K562 (cell line): ENCODE data around the gene SEMA3A. TPM values are rescaled to one million over a fixed set of nuclear protein-coding genes. Genes with fewer than 3 reads are reported as not detected.

Source experiments
- ATAC-seq: fragments of 200-7000 bp; cut with Tn5 transposase; 3 replicates; pipeline ENCODE4 v1.9.1; 2020; ENCODE audit warnings: moderate library complexity
- BruUV-seq: library from RNA; stranded (reverse); fragments of 400-500 nt; replicated peaks from 2 replicates; lab custom pipeline; 2021; lab: Mats Ljungman, UMichigan
- CTCF ChIA-PET: fragments of 300-600 bp; formaldehyde crosslinking; extraction: SDS; loops from one replicate; lab custom pipeline; 2021; ENCODE audit warnings: low intra/inter-chr PET ratio; lab: Yijun Ruan, JAX
- POLR2A ChIA-PET: fragments of 300-600, 350-650 bp; sonication (Branson Sonifier 250); formaldehyde crosslinking; extraction: SDS; loops from one replicate; lab custom pipeline; 2021; ENCODE audit warnings: antibody characterized with exemption, inconsistent platforms; lab: Yijun Ruan, JAX
- DNase-seq, 4 experiments: peaks; one replicate each; pipeline versions ENCODE4 v3.0.0 to v3.0.0-alpha.2; 2011 to 2018; ENCODE audit warnings: low spot score in 3 of 4, mixed read lengths in 3 of 4; ENCODE audit errors: extremely low read depth in 1 of 4
- FAIRE-seq: peaks from 2 replicates; lab custom pipeline; 2011; peaks lifted over from hg19 to GRCh38; lab: Jason Lieb, UNC
- H2AFZ ChIP-seq: 2 replicates; pipeline ENCODE4 v1.6.0; 2011; ENCODE audit warnings: low read depth, low read length, control low read depth, inconsistent platforms
- H3K27ac ChIP-seq: fragments of 200-600 bp; 3 replicates; pipeline ENCODE4 v1.8.0; 2011; ENCODE audit warnings: low read depth, mild to moderate bottlenecking, control low read depth, inconsistent platforms, low read length, moderate library complexity, mixed read lengths; ENCODE audit errors: extremely low read depth
- H3K27me3 ChIP-seq, 2 experiments: fragments of 300-600 bp in 1 of 2; 2 replicates in 1 of 2; 3 replicates in 1 of 2; pipeline versions ENCODE4 v1.6.0 to v1.8.0; 2011; ENCODE audit warnings: inconsistent platforms in 2 of 2, low read length in 2 of 2, mild to moderate bottlenecking in 1 of 2, mixed read lengths in 1 of 2, moderate library complexity in 1 of 2; ENCODE audit not compliant: control insufficient read depth in 2 of 2, insufficient read depth in 2 of 2
- H3K36me3 ChIP-seq: fragments of 300-600 bp; 3 replicates; pipeline ENCODE4 v1.8.0; 2011; ENCODE audit warnings: mild to moderate bottlenecking, low read length, inconsistent platforms; ENCODE audit not compliant: control insufficient read depth, insufficient read depth
- H3K4me1 ChIP-seq, 2 experiments: fragments of 200-600 bp in 1 of 2; replicated peaks in 1 of 2; 2 replicates in 1 of 2; 3 replicates in 1 of 2; pipeline versions ENCODE4 v1.5.1 to v1.8.0; 2011; ENCODE audit warnings: inconsistent platforms in 2 of 2, low read length in 2 of 2, mild to moderate bottlenecking in 1 of 2, mixed read lengths in 1 of 2, moderate library complexity in 1 of 2; ENCODE audit not compliant: control insufficient read depth in 2 of 2, insufficient read depth in 2 of 2
- H3K4me2 ChIP-seq: 2 replicates; pipeline ENCODE4 v1.6.1; 2011; ENCODE audit warnings: low read length, control low read depth, inconsistent platforms, mixed read lengths; ENCODE audit not compliant: insufficient read depth
- H3K4me3 ChIP-seq: fragments of 200-600 bp; sonication (generic), shearing (Covaris generic); 2 replicates; pipeline ENCODE4 v1.5.1; 2016; ENCODE audit warnings: control low read depth, inconsistent platforms
- H3K79me2 ChIP-seq: fragments of 200-600 bp; 3 replicates; pipeline ENCODE4 v1.8.0; 2011; ENCODE audit warnings: low read length, inconsistent platforms; ENCODE audit not compliant: control insufficient read depth, insufficient read depth
- H3K9ac ChIP-seq, 2 experiments: 2 replicates each; pipeline versions ENCODE4 v1.6.0 to v1.6.1; 2011; ENCODE audit warnings: low read depth in 2 of 2, low read length in 2 of 2, control low read depth in 1 of 2, inconsistent platforms in 1 of 2, mild to moderate bottlenecking in 1 of 2, mixed read lengths in 1 of 2; ENCODE audit not compliant: insufficient read depth in 1 of 2
- H3K9me1 ChIP-seq: one replicate; pipeline ENCODE4 v1.6.0; 2011; ENCODE audit warnings: inconsistent platforms, mild to moderate bottlenecking, low read length, moderate library complexity; ENCODE audit not compliant: control insufficient read depth, insufficient read depth
- H3K9me3 ChIP-seq: replicated peaks from 2 replicates; pipeline ENCODE4 v1.5.1; 2011; ENCODE audit warnings: low read depth, low read length, inconsistent platforms; ENCODE audit not compliant: control insufficient read depth, insufficient read depth
- H4K20me1 ChIP-seq: replicated peaks from 2 replicates; pipeline ENCODE4 v1.6.1; 2011; ENCODE audit warnings: low read length, inconsistent platforms, mixed read lengths; ENCODE audit not compliant: control insufficient read depth, insufficient read depth
- BRD4 ChIP-seq: fragments of 200-600 bp; sonication (generic); IDR thresholded peaks from 2 replicates; pipeline ENCODE4 v1.6.1; 2017; ENCODE audit warnings: inconsistent platforms
- CBFA2T2 ChIP-seq: fragments of 450-650 bp; conservative IDR thresholded peaks from 2 replicates; pipeline ENCODE4 v1.6.1; 2017; ENCODE audit warnings: mild to moderate bottlenecking
- CHD4 ChIP-seq: fragments of 200-600 bp; sonication (generic); IDR thresholded peaks from 3 replicates; pipeline ENCODE4 v1.6.1; 2012; ENCODE audit warnings: low read depth, mild to moderate bottlenecking, mixed read lengths, low read length, inconsistent platforms; ENCODE audit not compliant: insufficient read depth, insufficient replicate concordance, poor library complexity, severe bottlenecking
- CTCF ChIP-seq, 3 experiments: IDR thresholded peaks in 2 of 3; conservative IDR thresholded peaks in 1 of 3; 2 replicates each; pipeline ENCODE4 v1.5.1; 2011 to 2012; ENCODE audit warnings: low read length in 3 of 3, mild to moderate bottlenecking in 3 of 3, control low read depth in 2 of 3, improper control_type of control experiment in 1 of 3, inconsistent platforms in 1 of 3, low read depth in 1 of 3, mixed read lengths in 1 of 3, moderate library complexity in 1 of 3; ENCODE audit not compliant: insufficient read depth in 2 of 3
- FOXK1 ChIP-seq: sonication (generic); formaldehyde crosslinking; IDR thresholded peaks from 2 replicates; pipeline ENCODE4 v1.8.0; 2022; ENCODE audit warnings: missing genetic modification reagents, mild to moderate bottlenecking, borderline replicate concordance
- ILF3 ChIP-seq: fragments of 450-650 bp; IDR thresholded peaks from 2 replicates; pipeline ENCODE4 v1.6.1; 2018; ENCODE audit warnings: antibody characterized with exemption, mild to moderate bottlenecking, moderate library complexity, borderline replicate concordance
- MTF1 ChIP-seq: fragments of 250-450 bp; sonication (Bioruptor Pico); IDR thresholded peaks from 2 replicates; pipeline ENCODE4 v1.9.0; 2021; ENCODE audit warnings: moderate library complexity, mild to moderate bottlenecking, inconsistent platforms, borderline replicate concordance
- SAP30 ChIP-seq: fragments of 200-600 bp; sonication (generic); IDR thresholded peaks from 2 replicates; pipeline ENCODE4 v1.6.1; 2012; ENCODE audit warnings: borderline replicate concordance, low read depth, mild to moderate bottlenecking, moderate library complexity, low read length, control low read depth, inconsistent platforms; ENCODE audit not compliant: insufficient read depth, poor library complexity, severe bottlenecking
- SRF ChIP-seq, 2 experiments: fragments of 250-450, 450-650 bp in 1 of 2; sonication (Bioruptor Pico) in 1 of 2; sonication (generic) in 1 of 2; formaldehyde crosslinking; IDR thresholded peaks; 2 replicates each; pipeline versions ENCODE4 v1.5.0 to v1.5.1; 2020 to 2022; ENCODE audit warnings: mild to moderate bottlenecking in 1 of 2, missing genetic modification reagents in 1 of 2
- ZBTB17 ChIP-seq: fragments of 450-650 bp; formaldehyde crosslinking; IDR thresholded peaks from 2 replicates; pipeline ENCODE4 v1.4.0; 2020; ENCODE audit warnings: mild to moderate bottlenecking
- ZNF134 ChIP-seq: fragments of 250-450 bp; sonication (Bioruptor Pico); conservative IDR thresholded peaks from 2 replicates; pipeline ENCODE4 v1.4.0; 2020
- ZNF140 ChIP-seq: fragments of 250-450 bp; sonication (Bioruptor Pico); IDR thresholded peaks from 2 replicates; pipeline ENCODE4 v1.8.0; 2021; ENCODE audit warnings: moderate library complexity, mild to moderate bottlenecking, inconsistent platforms
- ZNF79 ChIP-seq: fragments of 250-450 bp; sonication (Bioruptor Pico); IDR thresholded peaks from 2 replicates; pipeline ENCODE4 v1.4.0; 2020; ENCODE audit warnings: low read depth, mild to moderate bottlenecking, moderate library complexity
- ZSCAN32 ChIP-seq: fragments of 450-650 bp; formaldehyde crosslinking; IDR thresholded peaks from 2 replicates; pipeline ENCODE4 v1.4.0; 2020; ENCODE audit warnings: mild to moderate bottlenecking, moderate library complexity
- in situ Hi-C: fragments of 300-500 bp; cut with MboI; formaldehyde crosslinking; loops from 4 replicates; pipeline ENCODE4 v1.15.0; 2018; ENCODE audit warnings: inconsistent platforms, mixed read lengths
- intact Hi-C: fragments of 100-400 bp; cut with micrococcal nuclease; formaldehyde crosslinking; loops from 2 replicates; pipeline ENCODE4 v1.14.2; 2022
- polyA plus RNA-seq, 8 experiments: library from polyadenylated mRNA; depleted of rRNA in 4 of 8; stranded (reverse) in 5 of 8; unstranded in 3 of 8; fragments of >200 nt; fragmentation: Nextera tagmentation in 2 of 8; fragmentation: Illumina TruSeq in 1 of 8; extraction: Ambion mirVana in 2 of 8; extraction: Trizol in 1 of 8; gene quantifications; 2 replicates each; pipeline versions ENCODE4 v1.2.1 to v1.2.3, GENCODE V29; 2011 to 2014; ENCODE audit warnings: inconsistent platforms in 1 of 8, missing spikeins in 1 of 8
- total RNA-seq, 7 experiments: library from RNA; depleted of rRNA in 6 of 7; stranded (reverse); fragments of >200 nt in 6 of 7; fragmentation: Illumina TruSeq in 2 of 7; extraction: Trizol in 2 of 7; gene quantifications; 2 replicates each; pipeline versions ENCODE4 v1.2.1 to v1.2.3, GENCODE V29; 2011 to 2021; ENCODE audit warnings: low replicate concordance in 1 of 7
- TF ChIP-seq, protein P1 (sequence below), 2 experiments: IDR thresholded peaks; 2 replicates each; pipeline ENCODE4 v1.6.1; 2012; ENCODE audit warnings: improper control_type of control experiment in 2 of 2, low read depth in 2 of 2, low read length in 2 of 2, borderline replicate concordance in 1 of 2

The SEMA3A gene
- total and polyA plus RNA-seq, 9 of the 15 experiments (the other 6 are each of a cell fraction or from before 2014, with no cell fraction given), result 0.36 to 3.0 (median 1.1) TPM

DNA sequence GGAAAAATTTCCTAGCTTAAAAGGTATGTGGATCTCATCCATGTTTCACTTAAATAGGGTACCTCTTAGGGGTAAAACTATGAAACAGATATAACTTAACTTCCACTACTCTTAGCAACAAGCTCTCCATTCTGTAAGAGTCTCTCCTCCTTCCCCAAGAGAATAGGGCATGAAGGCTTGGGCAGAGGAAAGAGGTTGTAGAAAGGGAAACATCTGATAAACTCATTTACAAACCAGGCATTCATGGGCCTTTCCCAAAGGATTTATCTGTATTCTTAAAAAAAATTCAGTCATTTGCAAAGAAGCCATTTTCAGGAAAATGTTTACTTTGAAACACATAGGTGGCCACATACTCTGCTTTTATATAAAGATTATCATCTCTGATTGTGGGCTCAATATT is 82.7 kb downstream of the SEMA3A start:
- H3K36me3 ChIP-seq, result no peaks in the 10 kb centered on the region
- in situ Hi-C loops, result no loop called here
- no peak overlapping the region for H3K27ac ChIP-seq
- TF ChIP-seq CTCF (IDR thresholded peaks at IDR 0.05 in 2 of 3, conservative IDR thresholded peaks at IDR 0.05 in 1 of 3; ENCODE audit: insufficient read depth in 2 of 3, low read depth in 1 of 3, low read length in 3 of 3) (no peak), MTF1 (no peak), BRD4 (no peak), ZSCAN32 (CRISPR knock-in tag) (no peak), SRF (CRISPR knock-in tag; IDR thresholded peaks at IDR 0.05) (no peak), FOXK1 (CRISPR knock-in tag) (no peak), SAP30 (no peak), ZNF79 (CRISPR knock-in tag) (no peak), ZNF140 (no peak), ZNF134 (CRISPR knock-in tag) (no peak), ZBTB17 (CRISPR knock-in tag) (no peak), ILF3 (no peak), CBFA2T2 (no peak), CHD4 (no peak)
- TF ChIP-seq, protein P1, sequence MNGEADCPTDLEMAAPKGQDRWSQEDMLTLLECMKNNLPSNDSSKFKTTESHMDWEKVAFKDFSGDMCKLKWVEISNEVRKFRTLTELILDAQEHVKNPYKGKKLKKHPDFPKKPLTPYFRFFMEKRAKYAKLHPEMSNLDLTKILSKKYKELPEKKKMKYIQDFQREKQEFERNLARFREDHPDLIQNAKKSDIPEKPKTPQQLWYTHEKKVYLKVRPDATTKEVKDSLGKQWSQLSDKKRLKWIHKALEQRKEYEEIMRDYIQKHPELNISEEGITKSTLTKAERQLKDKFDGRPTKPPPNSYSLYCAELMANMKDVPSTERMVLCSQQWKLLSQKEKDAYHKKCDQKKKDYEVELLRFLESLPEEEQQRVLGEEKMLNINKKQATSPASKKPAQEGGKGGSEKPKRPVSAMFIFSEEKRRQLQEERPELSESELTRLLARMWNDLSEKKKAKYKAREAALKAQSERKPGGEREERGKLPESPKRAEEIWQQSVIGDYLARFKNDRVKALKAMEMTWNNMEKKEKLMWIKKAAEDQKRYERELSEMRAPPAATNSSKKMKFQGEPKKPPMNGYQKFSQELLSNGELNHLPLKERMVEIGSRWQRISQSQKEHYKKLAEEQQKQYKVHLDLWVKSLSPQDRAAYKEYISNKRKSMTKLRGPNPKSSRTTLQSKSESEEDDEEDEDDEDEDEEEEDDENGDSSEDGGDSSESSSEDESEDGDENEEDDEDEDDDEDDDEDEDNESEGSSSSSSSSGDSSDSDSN (IDR thresholded peaks at IDR 0.05; ENCODE audit: borderline replicate concordance in 1 of 2, low read depth in 2 of 2, low read length in 2 of 2), result no peak
- ChIA-PET POLR2A (no interaction called here), CTCF (no interaction called here)
- H3K27me3 ChIP-seq, result no peaks in the 10 kb centered on the region
- H3K9ac ChIP-seq, result no peak overlapping the region
- no peak overlapping the region for H2AFZ ChIP-seq
- no peak overlapping the region for H3K4me3 ChIP-seq
- H3K9me1 ChIP-seq, result no peaks in the 10 kb centered on the region
- DNase-seq (no peak), FAIRE-seq (no peak), ATAC-seq (no peak)
- H3K79me2 ChIP-seq, result no peaks in the 10 kb centered on the region
- no peaks in the 10 kb centered on the region for H4K20me1 ChIP-seq
- no peak overlapping the region for H3K4me2 ChIP-seq
- no peaks in the 10 kb centered on the region for H3K9me3 ChIP-seq
- intact Hi-C loops, result no loop called here
- H3K4me1 ChIP-seq, result no peaks in the 10 kb centered on the region
- no TSS peak for BruUV-seq
